SH-SY5Y (cell line): ENCODE data around the gene DOCK4.

Experiments
- GATA2 ChIP-seq: IDR thresholded peaks from 2 replicates; pipeline ENCODE4 v1.6.1; 2011; ENCODE audit warnings: mild to moderate bottlenecking, low read depth, low read length
- GATA3 ChIP-seq: IDR thresholded peaks from 2 replicates; pipeline ENCODE4 v1.6.1; 2011; ENCODE audit warnings: low read depth, mild to moderate bottlenecking, low read length, moderate library complexity

GRCh38 chr7:111836592-111836991 lies 369.6 kb downstream of the DOCK4 start:
- TF ChIP-seq GATA2 (no peak), GATA3 (no peak)
